Fibroblast of lung (primary cell): Measurements from ENCODE around the gene SPAG5. TPM values are rescaled to one million over a fixed set of nuclear protein-coding genes. Genes with fewer than 3 reads are reported as not detected.

Experiments used
- DNase-seq, 2 donors: peaks; one replicate each; pipeline versions ENCODE4 v3.0.0 to v3.0.0-alpha.2; 2010; ENCODE audit warnings: low read depth in 2 of 2
- H2AFZ ChIP-seq: 2 replicates; pipeline ENCODE4 v1.5.1; 2012; ENCODE audit warnings: low read length, control low read depth, inconsistent platforms
- H3K27ac ChIP-seq: 2 replicates; pipeline ENCODE4 v1.5.1; 2011; ENCODE audit warnings: low read length, control low read depth; ENCODE audit not compliant: insufficient read depth
- H3K27me3 ChIP-seq: 2 replicates; pipeline ENCODE4 v1.5.1; 2011; ENCODE audit warnings: mild to moderate bottlenecking, low read length; ENCODE audit not compliant: control insufficient read depth, insufficient read depth
- H3K36me3 ChIP-seq: 2 replicates; pipeline ENCODE4 v1.5.1; 2011; ENCODE audit warnings: low read length; ENCODE audit not compliant: control insufficient read depth, insufficient read depth
- H3K4me1 ChIP-seq: 2 replicates; pipeline ENCODE4 v1.5.1; 2011; ENCODE audit warnings: low read length; ENCODE audit not compliant: control insufficient read depth, insufficient read depth; ENCODE audit errors: extremely low read depth
- H3K4me2 ChIP-seq: 2 replicates; pipeline ENCODE4 v1.5.1; 2011; ENCODE audit warnings: low read length, control low read depth; ENCODE audit not compliant: insufficient read depth; ENCODE audit errors: extremely low read depth
- H3K4me3 ChIP-seq, 4 experiments: fragments of 200-600 bp in 1 of 4; sonication (generic) in 1 of 4; replicated peaks in 1 of 4; 2 replicates each; pipeline ENCODE4 v1.5.1; 2011 to 2016; ENCODE audit warnings: low read length in 4 of 4, low read depth in 3 of 4, mild to moderate bottlenecking in 3 of 4, control low read depth in 2 of 4, inconsistent platforms in 1 of 4, mixed read lengths in 1 of 4; ENCODE audit not compliant: insufficient read depth in 1 of 4; ENCODE audit errors: control extremely low read depth in 1 of 4
- H3K79me2 ChIP-seq: 2 replicates; pipeline ENCODE4 v1.5.1; 2012; ENCODE audit warnings: mild to moderate bottlenecking, low read length, inconsistent platforms; ENCODE audit not compliant: control insufficient read depth, insufficient read depth
- H3K9ac ChIP-seq: 2 replicates; pipeline ENCODE4 v1.5.1; 2011; ENCODE audit warnings: mild to moderate bottlenecking, low read length, control low read depth; ENCODE audit not compliant: insufficient read depth
- H3K9me3 ChIP-seq: 2 replicates; pipeline ENCODE4 v1.5.1; 2012; ENCODE audit warnings: low read depth, low read length; ENCODE audit not compliant: control insufficient read depth, insufficient read depth
- H4K20me1 ChIP-seq: 2 replicates; pipeline ENCODE4 v1.5.1; 2011; ENCODE audit warnings: low read length; ENCODE audit not compliant: control insufficient read depth, insufficient read depth; ENCODE audit errors: extremely low read depth
- EZH2 ChIP-seq: IDR thresholded peaks from 2 replicates; pipeline ENCODE4 v1.5.1; 2012; ENCODE audit warnings: low read length, control low read depth, mild to moderate bottlenecking; ENCODE audit errors: missing control alignments
- polyA plus RNA-seq, 2 donors: library from polyadenylated mRNA; depleted of rRNA in 1 of 2; stranded (reverse) in 1 of 2; unstranded in 1 of 2; fragments of >200 nt; gene quantifications; 2 replicates each; pipeline ENCODE4 v1.2.1, GENCODE V29; 2011 to 2012; ENCODE audit warnings: missing spikeins in 1 of 2
- total RNA-seq: library from RNA; depleted of rRNA; stranded (reverse); fragments of >200 nt; gene quantifications from 2 replicates; pipeline ENCODE4 v1.2.1, GENCODE V29; 2014
- TF ChIP-seq, protein P1 (sequence below), 2 donors: IDR thresholded peaks in 1 of 2; conservative IDR thresholded peaks in 1 of 2; 1 replicate in 1 of 2; 2 replicates in 1 of 2; pipeline ENCODE4 v1.5.1; 2011 to 2012; ENCODE audit warnings: low read length in 2 of 2, control low read depth in 1 of 2, inconsistent platforms in 1 of 2, low read depth in 1 of 2, mild to moderate bottlenecking in 1 of 2

SPAG5 gene
- total and polyA plus RNA-seq, 2 donors (not counting 1 experiment from before 2014, with no cell fraction given) = 12.0 to 13.7 TPM

DNA sequence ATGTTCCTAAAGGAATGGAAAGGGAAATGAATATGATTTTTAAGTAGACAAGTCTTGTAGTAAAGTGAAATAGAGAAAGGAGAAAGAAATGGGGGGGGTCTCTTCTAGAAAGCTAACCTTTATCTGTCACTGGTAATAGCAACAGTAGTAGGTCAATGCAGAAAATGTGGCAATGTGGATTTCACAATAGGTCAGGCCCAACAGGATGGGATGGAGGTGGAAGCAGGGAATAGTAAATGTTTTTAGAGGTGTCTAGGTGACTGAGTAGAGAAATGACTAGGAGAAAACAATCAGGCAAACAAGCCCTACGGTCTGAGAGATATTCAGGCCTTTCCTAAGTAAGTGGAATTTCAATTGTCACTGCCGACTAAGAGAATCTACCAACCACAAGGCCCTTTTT, 21.2 kb upstream of the SPAG5 start:
- no peak overlapping the region for H3K4me2 ChIP-seq
- no peak overlapping the region for H3K9ac ChIP-seq
- no peak for DNase-seq
- no peaks in the 10 kb centered on the region for H3K9me3 ChIP-seq
- H3K79me2 ChIP-seq = no peaks in the 10 kb centered on the region
- H3K36me3 ChIP-seq = peaks cover 17% of the 10 kb centered on the region
- no peak overlapping the region for H2AFZ ChIP-seq
- no peak overlapping the region for H3K4me3 ChIP-seq
- no peaks in the 10 kb centered on the region for H3K4me1 ChIP-seq
- H3K27ac ChIP-seq = no peak overlapping the region
- no peaks in the 10 kb centered on the region for H4K20me1 ChIP-seq
- TF ChIP-seq EZH2 = no peak
- TF ChIP-seq, protein P1, sequence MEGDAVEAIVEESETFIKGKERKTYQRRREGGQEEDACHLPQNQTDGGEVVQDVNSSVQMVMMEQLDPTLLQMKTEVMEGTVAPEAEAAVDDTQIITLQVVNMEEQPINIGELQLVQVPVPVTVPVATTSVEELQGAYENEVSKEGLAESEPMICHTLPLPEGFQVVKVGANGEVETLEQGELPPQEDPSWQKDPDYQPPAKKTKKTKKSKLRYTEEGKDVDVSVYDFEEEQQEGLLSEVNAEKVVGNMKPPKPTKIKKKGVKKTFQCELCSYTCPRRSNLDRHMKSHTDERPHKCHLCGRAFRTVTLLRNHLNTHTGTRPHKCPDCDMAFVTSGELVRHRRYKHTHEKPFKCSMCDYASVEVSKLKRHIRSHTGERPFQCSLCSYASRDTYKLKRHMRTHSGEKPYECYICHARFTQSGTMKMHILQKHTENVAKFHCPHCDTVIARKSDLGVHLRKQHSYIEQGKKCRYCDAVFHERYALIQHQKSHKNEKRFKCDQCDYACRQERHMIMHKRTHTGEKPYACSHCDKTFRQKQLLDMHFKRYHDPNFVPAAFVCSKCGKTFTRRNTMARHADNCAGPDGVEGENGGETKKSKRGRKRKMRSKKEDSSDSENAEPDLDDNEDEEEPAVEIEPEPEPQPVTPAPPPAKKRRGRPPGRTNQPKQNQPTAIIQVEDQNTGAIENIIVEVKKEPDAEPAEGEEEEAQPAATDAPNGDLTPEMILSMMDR (conservative IDR thresholded peaks at IDR 0.05 in 1 of 2, IDR thresholded peaks at IDR 0.05 in 1 of 2; ENCODE audit: low read depth in 1 of 2, low read length in 2 of 2) = no peak
- H3K27me3 ChIP-seq = no peaks in the 10 kb centered on the region

DNA sequence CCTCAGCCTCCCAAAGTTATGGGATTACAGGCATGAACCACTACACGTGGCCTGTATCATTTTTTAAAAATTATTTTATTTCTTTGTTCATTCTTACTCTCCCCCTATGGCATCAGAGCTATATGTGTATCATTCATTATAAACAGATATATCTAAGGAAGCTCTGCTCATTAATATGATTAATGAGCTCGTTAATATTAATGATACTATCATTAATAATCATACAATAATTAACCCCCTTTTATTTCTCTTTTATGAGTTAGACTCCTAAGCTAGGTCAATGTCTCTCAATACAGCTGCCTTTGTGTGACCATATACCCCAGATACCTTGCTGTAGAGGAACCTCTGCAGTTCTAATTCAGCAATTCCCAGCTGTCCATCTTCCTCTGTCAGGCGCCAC, 19.6 kb upstream of the SPAG5 start:
- H3K36me3 ChIP-seq = peaks cover 16% of the 10 kb centered on the region
- no peak overlapping the region for H3K4me2 ChIP-seq

DNA sequence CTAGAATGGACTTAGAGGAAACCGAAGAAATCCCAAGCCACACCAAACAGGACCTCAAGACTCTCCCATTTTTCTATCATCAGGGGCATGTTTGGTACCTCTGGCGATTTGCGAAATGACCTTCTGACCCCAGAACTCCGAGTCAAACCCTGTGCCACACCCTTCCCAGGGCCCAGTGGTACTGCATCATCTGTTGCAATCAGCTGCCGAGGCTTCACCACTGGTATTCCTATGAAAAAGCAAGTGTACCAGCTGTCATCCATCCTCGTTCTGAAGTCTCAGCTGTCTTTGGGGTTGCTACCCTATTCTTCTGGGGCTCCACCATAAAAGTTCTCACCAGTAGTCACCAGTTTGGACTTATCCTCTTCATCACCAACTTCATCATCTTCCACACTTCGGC, 17.5 kb upstream of the SPAG5 start:
- Histone ChIP-seq H3K4me3 (no peak overlapping the region), H3K79me2 (no peaks in the 10 kb centered on the region), H3K27me3 (no peaks in the 10 kb centered on the region), H3K4me2 (no peak overlapping the region), H2AFZ (no peak overlapping the region), H4K20me1 (no peaks in the 10 kb centered on the region), H3K9me3 (no peaks in the 10 kb centered on the region), H3K27ac (no peak overlapping the region), H3K36me3 (peaks cover 21% of the 10 kb centered on the region), H3K9ac (no peak overlapping the region), H3K4me1 (no peaks in the 10 kb centered on the region)
- no peak for DNase-seq
- no peak for TF ChIP-seq EZH2
- TF ChIP-seq, protein P1 (conservative IDR thresholded peaks at IDR 0.05 in 1 of 2, IDR thresholded peaks at IDR 0.05 in 1 of 2; ENCODE audit: low read depth in 1 of 2, low read length in 2 of 2) = no peak

More for the DNA sequence above, 19.6 kb upstream of the SPAG5 start:
- no peak overlapping the region for H3K9ac ChIP-seq
- no peak for DNase-seq
- H3K9me3 ChIP-seq = no peaks in the 10 kb centered on the region
- H3K4me1 ChIP-seq = no peaks in the 10 kb centered on the region
- TF ChIP-seq, protein P1 (conservative IDR thresholded peaks at IDR 0.05 in 1 of 2, IDR thresholded peaks at IDR 0.05 in 1 of 2; ENCODE audit: low read depth in 1 of 2, low read length in 2 of 2) = no peak
- no peak for TF ChIP-seq EZH2
- H4K20me1 ChIP-seq = no peaks in the 10 kb centered on the region
- H3K27me3 ChIP-seq = no peaks in the 10 kb centered on the region
- H3K79me2 ChIP-seq = no peaks in the 10 kb centered on the region
- H3K27ac ChIP-seq = no peak overlapping the region
- H3K4me3 ChIP-seq = no peak overlapping the region
- no peak overlapping the region for H2AFZ ChIP-seq
